Measurements from ENCODE around the gene ARHGAP8.

DNA sequence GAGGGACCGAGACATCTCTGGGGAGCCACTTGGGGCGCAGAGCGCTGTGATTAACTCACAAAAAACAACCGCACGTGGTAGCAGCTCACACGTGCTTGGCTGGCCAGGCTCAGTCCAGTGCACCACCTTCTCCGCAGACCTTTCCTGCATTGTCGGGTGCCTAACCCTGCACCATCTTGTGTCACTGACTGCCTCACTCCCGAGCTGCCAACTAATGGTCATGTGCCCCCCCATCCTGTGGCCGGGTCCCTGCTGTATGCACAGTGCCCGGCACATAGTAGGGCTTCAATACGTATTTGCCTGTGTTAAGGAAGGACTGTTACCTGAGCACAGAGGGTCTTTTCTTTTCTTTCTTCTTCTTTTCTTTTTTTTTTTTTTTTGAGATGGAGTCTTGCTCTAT is 71.9 kb downstream of the ARHGAP8 start:
- TF ChIP-seq, protein P1, sequence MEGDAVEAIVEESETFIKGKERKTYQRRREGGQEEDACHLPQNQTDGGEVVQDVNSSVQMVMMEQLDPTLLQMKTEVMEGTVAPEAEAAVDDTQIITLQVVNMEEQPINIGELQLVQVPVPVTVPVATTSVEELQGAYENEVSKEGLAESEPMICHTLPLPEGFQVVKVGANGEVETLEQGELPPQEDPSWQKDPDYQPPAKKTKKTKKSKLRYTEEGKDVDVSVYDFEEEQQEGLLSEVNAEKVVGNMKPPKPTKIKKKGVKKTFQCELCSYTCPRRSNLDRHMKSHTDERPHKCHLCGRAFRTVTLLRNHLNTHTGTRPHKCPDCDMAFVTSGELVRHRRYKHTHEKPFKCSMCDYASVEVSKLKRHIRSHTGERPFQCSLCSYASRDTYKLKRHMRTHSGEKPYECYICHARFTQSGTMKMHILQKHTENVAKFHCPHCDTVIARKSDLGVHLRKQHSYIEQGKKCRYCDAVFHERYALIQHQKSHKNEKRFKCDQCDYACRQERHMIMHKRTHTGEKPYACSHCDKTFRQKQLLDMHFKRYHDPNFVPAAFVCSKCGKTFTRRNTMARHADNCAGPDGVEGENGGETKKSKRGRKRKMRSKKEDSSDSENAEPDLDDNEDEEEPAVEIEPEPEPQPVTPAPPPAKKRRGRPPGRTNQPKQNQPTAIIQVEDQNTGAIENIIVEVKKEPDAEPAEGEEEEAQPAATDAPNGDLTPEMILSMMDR (IDR thresholded peaks at IDR 0.05 in 8 of 11, conservative IDR thresholded peaks at IDR 0.05 in 3 of 11) = no peak
- TF ChIP-seq POLR2A (IDR thresholded peaks at IDR 0.05) (no peak), POLR2AphosphoS5 (IDR thresholded peaks at IDR 0.05) (no peak)
